Activated CD4-positive, alpha-beta T cell treated with anti-CD3 and anti-CD28 coated beads, Interleukin-2, amount 10 ng/mL, durations not matched to agents 24 days and 14 days (primary cell): ENCODE results near the gene TAF8. TPM values are rescaled to one million over a fixed set of nuclear protein-coding genes. Genes with fewer than 3 reads are reported as not detected.

Experiments used
- total RNA-seq: library from RNA; stranded (reverse); gene quantifications from 2 replicates; pipeline ENCODE4 v1.2.3, GENCODE V29; 2022

TAF8 gene
- total RNA-seq, 1 donor from 2014 or later, result 38.7 TPM

Other genes starting within 250 kb of the TAF8 start
- 5.8 and 6.3 TPM in 2 replicates for gene USP49, start 155.1 kb upstream of the TAF8 start, total RNA-seq
- 21.9 and 22.8 TPM in 2 replicates for gene MED20, start 129.4 kb upstream of the TAF8 start, total RNA-seq
- 79.6 and 81.4 TPM in 2 replicates for gene BYSL, start 129.0 kb upstream of the TAF8 start, total RNA-seq
- gene CCND3, start 108.7 kb upstream of the TAF8 start, total RNA-seq, result 483 and 491 TPM in 2 replicates
- 0.21 and 0.40 TPM in 2 replicates for gene C6orf132, start 92.1 kb downstream of the TAF8 start, total RNA-seq
- not detected in 2 replicates for gene GUCA1A, start 122.8 kb downstream of the TAF8 start, total RNA-seq
- gene GUCA1B, start 144.4 kb downstream of the TAF8 start, total RNA-seq, result 1.2 and 2.1 TPM in 2 replicates
- gene MRPS10, start 167.3 kb downstream of the TAF8 start, total RNA-seq, result 49.4 and 50.8 TPM in 2 replicates